ENCODE data around the gene PNPLA7. TPM values are rescaled to one million over a fixed set of nuclear protein-coding genes. Genes with fewer than 3 reads are reported as not detected.

Gene PNPLA7
- total and polyA plus RNA-seq, 2 of the 4 experiments (the other 2 are of a cell fraction), result under 0.01 to 0.89 TPM

- Histone ChIP-seq H4K20me1 (ENCODE audit: insufficient read depth, low read length) (no peaks in the 10 kb centered on the region), H3K23ac (ENCODE audit: low read depth, low read length) (no peak overlapping the region), H3K9me1 (ENCODE audit: insufficient read depth, low read length) (no peaks in the 10 kb centered on the region), H4K8ac (ENCODE audit: low read depth in 2 of 2, low read length in 2 of 2) (no peak overlapping the region), H3K14ac (replicated peaks; ENCODE audit: low read depth, low read length) (no peak overlapping the region), H3K56ac (ENCODE audit: extremely low read depth, insufficient read depth, low read length) (no peak overlapping the region), H2BK5ac (ENCODE audit: low read depth, low read length, poor library complexity, severe bottlenecking) (no peak overlapping the region), H2BK15ac (ENCODE audit: low read depth, low read length) (no peak overlapping the region), H3K4ac (ENCODE audit: low read depth, low read length) (no peak overlapping the region), H2AK9ac (replicated peaks; ENCODE audit: low read depth, low read length, poor library complexity) (no peak overlapping the region), H3K4me3 (ENCODE audit: insufficient read depth, low read depth, low read length) (no peak overlapping the region), H3K27me3 (ENCODE audit: control insufficient read depth, insufficient read depth, low read length) (peaks cover 17% of the 10 kb centered on the region), H3K27ac (ENCODE audit: insufficient read depth, low read length) (no peak overlapping the region), H2BK20ac (ENCODE audit: low read depth, low read length) (no peak overlapping the region), H3K9me3 (ENCODE audit: control insufficient read depth, insufficient read depth, low read length) (no peaks in the 10 kb centered on the region), H3K36me3 (ENCODE audit: control insufficient read depth, insufficient read depth, low read length) (no peaks in the 10 kb centered on the region), H3K18ac (ENCODE audit: low read depth, low read length) (no peak overlapping the region), H4K5ac (ENCODE audit: low read depth, low read length) (no peak overlapping the region), H3K79me1 (ENCODE audit: low read depth in 1 of 2, low read length in 2 of 2) (no peaks in the 10 kb centered on the region), H4K91ac (ENCODE audit: insufficient read depth, low read depth, low read length) (no peak overlapping the region), H2AFZ (replicated peaks; ENCODE audit: low read length, poor library complexity) (no peak overlapping the region), H2AK5ac (ENCODE audit: low read depth, low read length) (no peak overlapping the region), H3K9ac (ENCODE audit: low read depth, low read length) (no peak overlapping the region), H3K4me1 (ENCODE audit: control insufficient read depth, insufficient read depth, low read length) (no peaks in the 10 kb centered on the region), H2BK120ac (ENCODE audit: low read depth, low read length) (no peak overlapping the region), H3K4me2 (ENCODE audit: low read depth, low read length) (no peak overlapping the region)
- ChIA-PET CTCF (no interaction called here), POLR2A (ENCODE audit: unreplicated experiment) (no interaction called here)
- TF ChIP-seq MAZ (IDR thresholded peaks at IDR 0.05; ENCODE audit: borderline replicate concordance, low read depth, low read length), result no peak
- ATAC-seq (ENCODE audit: low read depth) (no peak), DNase-seq (no peak)
- 86% methylated on average over 4 of the region's 7 CpGs; no CpG with 5 or more reads in 1 of the 2 experiments for WGBS, 2 experiments (ENCODE audit: extremely low coverage in 2 of 2, insufficient read length in 1 of 2)
- intact Hi-C loops (cut with micrococcal nuclease), result no loop called here
- in situ Hi-C loops (cut with MboI; ENCODE audit: low sequenced_read_pairs), result no loop called here
- dilution Hi-C loops (cut with HindIII; ENCODE audit: low sequenced_read_pairs, unreplicated experiment), result no loop called here
- BruUV-seq (replicated peaks), result no TSS peak
Measured at GRCh38 chr9:137467896-137468295, 82.3 kb downstream of the PNPLA7 start.

All from IMR-90 (cell line).